Cardiac muscle cell (in vitro differentiated cells and primary cell): ENCODE results near the gene ST7. TPM values are rescaled to one million over a fixed set of nuclear protein-coding genes. Genes with fewer than 3 reads are reported as not detected.

ENCODE experiments used
- DNase-seq, 2 donors: peaks; one replicate each; pipeline versions ENCODE4 v3.0.0 to v3.0.0-alpha.2; 2010 to 2017; ENCODE audit warnings: low read depth in 1 of 2, low spot score in 1 of 2
- H3K27ac ChIP-seq: fragments of 200-600 bp; sonication (generic); 2 replicates; pipeline ENCODE4 v1.5.1; 2016
- H3K27me3 ChIP-seq: fragments of 200-600 bp; sonication (generic); 2 replicates; pipeline ENCODE4 v1.6.0; 2016; ENCODE audit warnings: control low read depth
- H3K36me3 ChIP-seq: fragments of 200-600 bp; sonication (generic); 2 replicates; pipeline ENCODE4 v1.5.1; 2016; ENCODE audit warnings: control low read depth
- H3K4me1 ChIP-seq: fragments of 200-600 bp; sonication (generic); 2 replicates; pipeline ENCODE4 v1.8.1; 2017; ENCODE audit warnings: low read depth, mild to moderate bottlenecking, mixed run types
- H3K4me3 ChIP-seq: fragments of 200-600 bp; sonication (generic); 2 replicates; pipeline ENCODE4 v1.5.1; 2016; ENCODE audit warnings: mild to moderate bottlenecking
- H3K9me3 ChIP-seq: fragments of 200-600 bp; sonication (generic); 2 replicates; pipeline ENCODE4 v1.5.1; 2017; ENCODE audit warnings: low read depth, mild to moderate bottlenecking, control low read depth
- CTCF ChIP-seq: IDR thresholded peaks from 2 replicates; pipeline ENCODE4 v1.5.1; 2012; ENCODE audit warnings: low read depth, mild to moderate bottlenecking, low read length
- polyA plus RNA-seq: library from polyadenylated mRNA; unstranded; fragments of >200 nt; fragmentation: Nextera tagmentation; extraction: Ambion mirVana; gene quantifications from 2 replicates; pipeline ENCODE4 v1.2.1, GENCODE V29; 2016
- total RNA-seq: library from RNA; depleted of rRNA; stranded (reverse); fragments of >200 nt; gene quantifications from 2 replicates; pipeline ENCODE4 v1.2.3, GENCODE V29; 2016

Gene ST7
- total and polyA plus RNA-seq, 2 experiments from 2014 or later = 83.5 to 96.7 TPM

GRCh38 chr7:117032810-117033209 lies 79.5 kb downstream of the ST7 start:
- no peaks in the 10 kb centered on the region for H3K9me3 ChIP-seq
- no peak for TF ChIP-seq CTCF
- H3K27me3 ChIP-seq = no peaks in the 10 kb centered on the region
- DNase-seq = no peak
- peaks cover 4% of the 10 kb centered on the region for H3K36me3 ChIP-seq
- no peak overlapping the region for H3K27ac ChIP-seq
- H3K4me1 ChIP-seq = peaks cover 8% of the 10 kb centered on the region
- no peak overlapping the region for H3K4me3 ChIP-seq

GRCh38 chr7:117034851-117035464 lies 81.7 kb downstream of the ST7 start:
- H3K4me3 ChIP-seq = no peak overlapping the region
- no peaks in the 10 kb centered on the region for H3K27me3 ChIP-seq
- H3K27ac ChIP-seq = no peak overlapping the region
- H3K36me3 ChIP-seq = peaks cover 8% of the 10 kb centered on the region
- H3K9me3 ChIP-seq = no peaks in the 10 kb centered on the region
- DNase-seq = peak in 1 of 2 donors; percentile 50
- no peak for TF ChIP-seq CTCF
- peaks cover 8% of the 10 kb centered on the region for H3K4me1 ChIP-seq

DNA sequence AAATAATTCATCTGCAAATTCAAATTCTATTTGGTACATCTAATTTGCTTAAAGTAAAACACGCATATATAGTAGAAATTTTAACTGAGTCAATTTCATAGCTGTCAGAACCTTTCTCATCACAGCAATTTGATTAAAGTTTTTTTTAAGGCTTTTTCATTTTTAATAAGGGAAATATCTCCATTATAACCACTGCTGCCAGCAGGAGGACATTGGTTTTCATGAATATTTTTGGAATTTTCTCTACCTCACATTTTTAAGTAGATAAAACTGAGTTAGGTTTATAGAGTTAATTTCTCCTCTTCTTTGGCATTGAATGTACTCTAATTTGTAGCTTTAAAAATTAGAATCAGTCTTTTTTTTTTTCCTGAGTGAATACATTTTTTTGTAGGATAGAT lies 82.2 kb downstream of the ST7 start:
- Histone ChIP-seq H3K4me3 (no peak overlapping the region), H3K9me3 (no peaks in the 10 kb centered on the region), H3K27ac (no peak overlapping the region), H3K36me3 (peaks cover 8% of the 10 kb centered on the region), H3K27me3 (no peaks in the 10 kb centered on the region), H3K4me1 (peaks cover 8% of the 10 kb centered on the region)
- no peak for TF ChIP-seq CTCF
- no peak for DNase-seq

- no peak for DNase-seq
- Histone ChIP-seq H3K9me3 (no peaks in the 10 kb centered on the region), H3K27ac (peak overlapping the region; percentile 72)
Measured at GRCh38 chr7:117036053-117036669, 82.9 kb downstream of the ST7 start.

DNA sequence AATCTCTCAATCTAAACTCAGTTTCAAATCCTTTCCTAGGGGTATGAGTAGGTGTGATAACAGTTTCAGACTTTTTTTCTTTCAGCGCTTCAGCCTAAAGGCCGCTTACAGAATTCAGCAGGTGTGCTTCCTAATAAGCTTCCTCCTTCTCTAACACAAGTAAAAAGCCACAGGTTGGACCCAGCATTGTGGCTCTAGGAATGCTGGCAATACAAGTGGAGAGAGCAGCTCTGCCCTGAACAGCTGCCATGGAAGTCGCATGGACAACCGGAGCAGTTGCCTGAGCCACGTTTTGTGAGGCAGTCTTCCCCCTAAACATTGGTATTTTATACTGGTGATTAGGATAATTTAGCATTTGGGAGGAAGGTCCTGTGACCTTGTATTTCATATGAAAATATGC lies 83.5 kb downstream of the ST7 start:
- Histone ChIP-seq H3K36me3 (peaks cover 8% of the 10 kb centered on the region), H3K9me3 (no peaks in the 10 kb centered on the region), H3K4me3 (no peak overlapping the region), H3K4me1 (peaks cover 8% of the 10 kb centered on the region), H3K27ac (peak overlapping the region; percentile 72), H3K27me3 (no peaks in the 10 kb centered on the region)
- no peak for DNase-seq
- no peak for TF ChIP-seq CTCF

More at GRCh38 chr7:117036053-117036669, 82.9 kb downstream of the ST7 start:
- Histone ChIP-seq H3K4me1 (peaks cover 8% of the 10 kb centered on the region), H3K36me3 (peaks cover 8% of the 10 kb centered on the region), H3K4me3 (no peak overlapping the region), H3K27me3 (no peaks in the 10 kb centered on the region)
- TF ChIP-seq CTCF = no peak
